ENCODE measurements around the gene RPL38.

DNA sequence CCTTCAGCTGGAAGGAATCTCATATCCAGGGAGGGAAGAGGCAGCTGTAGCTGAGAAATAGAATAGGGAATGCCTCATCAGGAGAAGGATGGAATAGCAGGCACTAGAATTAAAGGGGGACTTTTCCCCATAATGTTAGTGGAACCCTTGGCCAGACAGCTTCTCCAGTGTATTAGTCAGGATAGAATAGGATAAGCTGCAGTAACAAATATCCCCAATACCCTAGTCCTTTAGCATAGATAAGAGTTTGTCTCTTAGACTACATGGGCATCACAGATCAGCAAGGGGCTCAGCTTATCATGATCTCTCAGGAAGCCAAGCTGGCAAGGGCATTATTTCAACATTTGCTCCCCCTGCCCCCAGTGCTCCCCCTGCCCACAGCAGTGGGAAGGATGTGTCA, 44.7 kb upstream of the RPL38 start:
- TF ChIP-seq YY1 (IDR thresholded peaks at IDR 0.05; ENCODE audit: low read depth) (no peak), POLR2AphosphoS5 (IDR thresholded peaks at IDR 0.05; ENCODE audit: low read depth, low read length) (no peak), EZH2phosphoT487 (IDR thresholded peaks at IDR 0.05; ENCODE audit: borderline replicate concordance, low read depth) (no peak)
- TF ChIP-seq, protein P1, sequence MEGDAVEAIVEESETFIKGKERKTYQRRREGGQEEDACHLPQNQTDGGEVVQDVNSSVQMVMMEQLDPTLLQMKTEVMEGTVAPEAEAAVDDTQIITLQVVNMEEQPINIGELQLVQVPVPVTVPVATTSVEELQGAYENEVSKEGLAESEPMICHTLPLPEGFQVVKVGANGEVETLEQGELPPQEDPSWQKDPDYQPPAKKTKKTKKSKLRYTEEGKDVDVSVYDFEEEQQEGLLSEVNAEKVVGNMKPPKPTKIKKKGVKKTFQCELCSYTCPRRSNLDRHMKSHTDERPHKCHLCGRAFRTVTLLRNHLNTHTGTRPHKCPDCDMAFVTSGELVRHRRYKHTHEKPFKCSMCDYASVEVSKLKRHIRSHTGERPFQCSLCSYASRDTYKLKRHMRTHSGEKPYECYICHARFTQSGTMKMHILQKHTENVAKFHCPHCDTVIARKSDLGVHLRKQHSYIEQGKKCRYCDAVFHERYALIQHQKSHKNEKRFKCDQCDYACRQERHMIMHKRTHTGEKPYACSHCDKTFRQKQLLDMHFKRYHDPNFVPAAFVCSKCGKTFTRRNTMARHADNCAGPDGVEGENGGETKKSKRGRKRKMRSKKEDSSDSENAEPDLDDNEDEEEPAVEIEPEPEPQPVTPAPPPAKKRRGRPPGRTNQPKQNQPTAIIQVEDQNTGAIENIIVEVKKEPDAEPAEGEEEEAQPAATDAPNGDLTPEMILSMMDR (IDR thresholded peaks at IDR 0.05) = no peak

Data from SK-N-SH (cell line).